Stimulated activated naive CD8-positive, alpha-beta T cell treated with anti-CD3 and anti-CD28 coated beads, Interleukin-15, Interleukin-2, amounts not matched to agents 100 U/mL and 50 U/mL, for 24 hours (primary cell): ENCODE measurements around the gene PANX2.
"Not testable (repeated sequence)": the region's sequence is repeated elsewhere in the genome, so short reads cannot be mapped to it uniquely, and the experiment has no call there.

Source experiments
- ATAC-seq: fragments of 150-1000 bp; cut with Tn5 transposase; one replicate; pipeline ENCODE4 v1.10.0; 2021
- DNase-seq: peaks from one replicate; pipeline ENCODE4 v3.0.0; 2021

PANX2 gene

DNA sequence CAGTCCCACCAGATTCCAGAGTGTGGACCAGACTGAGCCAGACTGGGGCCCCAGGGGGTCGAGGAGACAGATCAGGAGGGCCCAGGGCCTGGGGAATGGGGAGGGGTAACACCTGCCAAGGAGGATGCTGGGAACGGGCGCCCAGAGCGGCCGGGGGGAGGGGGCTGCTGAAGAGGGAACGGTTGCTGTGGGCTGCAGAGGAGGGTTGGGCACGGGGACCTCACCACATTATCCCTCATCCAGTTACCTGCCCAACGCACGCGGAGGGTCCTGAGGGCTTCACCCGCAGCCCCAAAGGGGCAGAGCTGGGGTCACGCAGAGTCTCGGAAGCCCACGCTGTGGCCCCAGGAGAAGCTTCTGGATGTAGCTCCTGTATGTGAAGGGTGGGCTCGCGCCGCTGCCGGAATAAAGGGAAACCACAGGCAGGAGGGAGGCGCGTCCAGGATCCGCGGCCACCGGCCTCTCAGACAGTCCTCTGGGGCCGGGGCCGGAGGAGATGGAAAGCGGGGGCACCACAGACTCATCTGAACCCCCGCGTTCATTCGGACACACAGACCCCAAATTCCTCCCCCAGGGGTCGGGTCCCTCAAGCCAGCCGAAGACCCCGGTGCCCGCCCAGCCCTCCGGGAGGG lies 29.4 kb downstream of the PANX2 start:
- ATAC-seq (peak; percentile 3), DNase-seq (no peak)

DNA sequence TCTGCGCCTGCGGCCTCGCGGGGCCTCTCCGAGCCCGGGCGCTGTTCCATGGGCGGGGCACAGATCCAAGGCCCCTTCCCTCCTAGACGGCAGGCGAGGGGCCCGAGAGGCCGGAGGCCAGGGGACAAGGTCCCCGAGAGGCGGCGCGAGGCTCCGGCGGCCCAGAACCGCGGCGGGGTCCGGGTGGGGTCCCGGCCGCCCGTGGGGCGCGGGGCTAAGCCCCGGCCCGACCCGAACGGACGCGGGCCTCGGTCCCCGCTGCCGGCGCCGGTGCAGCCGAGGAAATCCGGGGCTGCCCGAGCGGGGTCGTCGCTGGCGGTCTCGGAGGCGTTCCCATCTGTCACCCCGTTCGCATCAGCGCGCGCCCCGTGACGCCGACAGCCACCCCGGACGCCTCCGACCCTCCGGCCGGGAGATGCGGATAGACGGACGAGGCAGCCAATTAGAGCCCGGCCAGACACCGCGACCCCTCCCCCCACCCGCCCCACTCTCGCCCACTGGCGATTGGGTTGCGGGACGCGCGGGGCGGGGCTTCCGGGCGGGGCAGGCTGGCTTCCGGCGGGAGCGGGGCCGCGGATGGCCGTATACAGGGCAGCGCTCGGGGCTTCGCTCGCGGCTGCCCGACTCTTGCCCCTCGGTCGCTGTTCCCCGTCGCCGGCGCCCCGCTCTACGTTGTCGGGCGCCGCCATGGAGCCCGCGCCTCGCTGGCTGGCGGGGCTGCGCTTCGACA lies 30.1 kb downstream of the PANX2 start, which contains the start of gene SELENOO:
Gene SELENOO, plus strand, starts transcription at position 551 of the 730 bp plus-strand sequence. Its CDS starts 26 bp downstream, at position 577.
- ATAC-seq: peak; percentile 91
- peak; percentile 97 for DNase-seq

GRCh38 chr22:50201191-50202129 lies 30.9 kb downstream of the PANX2 start:
- ATAC-seq (peak; percentile 28), DNase-seq (no peak)

DNA sequence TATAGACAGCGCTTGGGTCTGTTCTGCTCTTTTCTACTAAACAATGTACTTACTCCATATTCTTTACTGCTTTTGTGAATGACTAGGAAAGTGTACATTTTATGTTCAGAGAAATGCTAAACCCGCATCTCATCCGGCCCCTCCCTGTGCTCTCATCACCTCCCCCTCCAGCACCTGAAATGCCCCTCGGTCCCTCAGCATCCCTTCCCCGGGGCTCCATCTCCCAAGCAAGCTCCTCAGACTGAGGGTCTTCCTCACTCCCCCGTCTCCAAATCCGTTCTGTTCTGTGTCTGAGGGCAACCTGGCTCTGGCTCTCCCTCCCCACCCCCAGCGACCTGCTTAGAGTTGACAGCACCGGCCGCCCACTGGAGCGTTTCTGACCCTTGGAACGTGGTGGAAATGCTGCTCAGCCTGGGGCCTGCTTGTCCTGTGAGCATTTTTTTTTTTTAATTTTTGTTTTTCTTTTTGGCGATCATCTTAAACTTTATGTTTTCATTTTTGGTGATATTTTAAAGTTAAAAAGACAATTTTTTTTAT lies 31.7 kb downstream of the PANX2 start:
- ATAC-seq (no peak), DNase-seq (no peak)

- no peak for ATAC-seq
These were observed 32.8 kb downstream of the PANX2 start for GRCh38 chr22:50203288-50203687.

GRCh38 chr22:50204571-50204970 lies 34.0 kb downstream of the PANX2 start:
- ATAC-seq: no peak
- DNase-seq: no peak

More at GRCh38 chr22:50203288-50203687, 32.8 kb downstream of the PANX2 start:
- no peak for DNase-seq

- ATAC-seq, DNase-seq: not testable (repeated sequence)
These were observed 34.5 kb downstream of the PANX2 start for GRCh38 chr22:50204998-50205397.

- DNase-seq (no peak), ATAC-seq (no peak)
These were observed 35.4 kb downstream of the PANX2 start for GRCh38 chr22:50205781-50206569.

DNA sequence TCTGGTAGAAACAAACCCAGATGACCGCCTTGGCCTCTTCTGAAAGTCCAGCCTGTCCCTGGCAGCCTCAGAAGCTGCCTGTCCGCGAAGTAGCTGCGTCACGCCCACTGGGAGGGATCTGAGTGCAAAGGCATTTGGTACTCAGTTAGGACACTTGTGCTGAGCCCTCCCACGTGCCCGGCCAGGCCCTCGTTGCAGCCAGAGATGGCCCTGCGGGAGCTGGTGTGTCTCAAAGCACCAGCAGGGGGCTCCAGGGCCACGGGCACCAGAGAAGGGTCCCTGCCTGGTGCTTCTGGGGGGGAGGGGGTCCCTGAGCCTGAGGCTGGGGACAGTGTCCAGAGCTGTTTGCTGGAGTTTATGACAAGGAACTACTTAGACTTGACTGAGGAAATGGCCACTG lies 36.1 kb downstream of the PANX2 start:
- DNase-seq: no peak
- no peak for ATAC-seq

GRCh38 chr22:50207383-50208140 lies 37.0 kb downstream of the PANX2 start:
- DNase-seq (no peak), ATAC-seq (no peak)

GRCh38 chr22:50208430-50208938 lies 38.0 kb downstream of the PANX2 start:
- ATAC-seq: no peak
- no peak for DNase-seq

DNA sequence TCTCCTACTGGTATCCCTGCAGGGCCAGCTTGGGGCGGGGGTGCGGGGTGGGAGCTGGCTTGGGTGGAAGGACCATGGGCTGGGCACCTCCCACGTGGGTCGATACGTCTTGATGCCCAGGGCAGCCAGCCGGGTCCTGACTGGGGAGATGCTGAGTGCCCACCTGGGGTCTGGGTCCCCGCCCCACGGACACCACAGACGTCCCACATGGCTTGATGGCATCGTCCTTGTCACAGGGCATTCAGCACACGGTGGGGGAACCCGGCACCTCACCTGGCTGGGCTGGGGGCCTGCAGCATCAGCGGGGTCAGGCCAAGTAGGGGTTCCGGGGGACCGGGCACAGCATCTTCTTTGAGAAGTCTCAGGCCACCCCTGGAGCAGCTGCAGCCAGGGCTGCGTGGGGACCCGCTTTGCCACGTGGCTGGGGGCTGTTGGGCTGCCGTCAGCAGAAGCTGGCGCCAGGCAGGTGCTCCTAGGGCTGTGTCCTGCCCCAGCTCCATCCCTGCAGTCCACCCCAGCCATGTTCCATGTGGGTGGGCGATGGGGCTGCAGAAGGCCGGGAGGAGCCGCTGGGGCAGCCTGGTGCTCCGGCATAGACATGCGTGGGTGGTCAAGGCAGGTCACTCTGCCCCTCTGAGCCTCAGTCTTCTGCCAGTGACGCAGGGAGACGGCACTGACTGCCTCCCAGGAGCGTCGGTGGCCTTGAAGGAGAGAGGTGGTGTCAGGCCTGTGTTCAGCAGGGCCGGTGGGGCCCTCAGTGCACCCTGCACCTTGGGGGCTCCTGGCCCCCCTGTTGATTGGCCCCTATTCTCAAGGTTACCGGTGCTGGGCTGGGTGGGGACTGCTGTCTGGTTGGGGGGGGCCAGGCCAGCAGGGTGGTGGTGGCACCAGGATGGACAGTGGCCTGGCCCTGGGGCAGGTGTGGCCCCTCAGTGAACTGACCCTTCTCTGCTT lies 38.7 kb downstream of the PANX2 start:
- peak; percentile 29 for ATAC-seq
- no peak for DNase-seq

- DNase-seq (peak; percentile 77), ATAC-seq (peak; percentile 55)
These were observed 39.4 kb downstream of the PANX2 start for GRCh38 chr22:50209893-50210292.

- ATAC-seq: no peak
- DNase-seq: no peak
These were observed 40.0 kb downstream of the PANX2 start for GRCh38 chr22:50210378-50211139.

GRCh38 chr22:50211147-50211546 lies 40.6 kb downstream of the PANX2 start:
- ATAC-seq (no peak), DNase-seq (no peak)

GRCh38 chr22:50213263-50213662 lies 42.7 kb downstream of the PANX2 start:
- no peak for ATAC-seq
- no peak for DNase-seq

DNA sequence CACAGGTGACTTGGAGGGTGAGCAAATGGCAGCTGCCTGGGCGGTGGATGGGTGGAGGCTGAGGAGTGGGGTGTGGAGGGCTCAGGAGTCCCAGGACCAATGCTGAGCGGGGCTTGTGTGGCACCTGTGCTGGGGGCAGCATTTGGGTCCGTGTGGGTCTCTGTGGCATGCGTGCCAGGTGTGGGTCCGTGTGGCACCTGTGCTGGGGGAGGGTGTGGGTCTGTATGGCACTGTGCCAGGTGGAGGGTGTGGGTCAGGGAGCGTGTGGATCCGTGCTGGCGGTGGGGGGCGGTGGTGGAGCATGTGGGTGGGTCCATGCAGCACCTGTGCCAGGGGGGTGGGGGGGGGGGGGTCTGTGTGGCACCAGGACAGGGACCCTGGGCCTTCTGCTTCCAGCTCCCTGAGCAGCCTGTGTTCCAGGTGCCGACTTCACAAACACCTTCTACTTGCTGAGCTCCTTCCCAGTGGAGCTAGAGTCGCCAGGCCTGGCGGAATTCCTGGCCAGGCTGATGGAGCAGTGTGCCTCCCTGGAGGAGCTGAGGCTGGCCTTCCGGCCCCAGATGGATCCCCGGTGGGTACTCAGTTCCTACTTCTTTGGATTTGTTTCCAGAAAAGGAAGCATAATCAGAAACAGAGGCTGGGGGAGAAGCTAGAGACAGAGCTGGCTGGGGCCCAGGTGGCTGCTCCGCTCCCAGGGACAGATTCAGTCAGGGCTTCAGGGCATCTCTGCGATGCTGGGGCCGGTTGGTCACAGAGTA lies 44.9 kb downstream of the PANX2 start:
- no peak for ATAC-seq
- no peak for DNase-seq
